GF-D8 (cell line): Measurements from ENCODE around the gene AQP1.

Experiments
- DNase-seq: peaks from one replicate; lab custom pipeline; 2025; lab: John Stamatoyannopoulos, UW

The AQP1 gene

GRCh38 chr7:30911561-30911969, at the start of gene AQP1:
TSS of gene AQP1 (plus strand) at chr7:30911853. CDS start at chr7:30911910, 57 bp downstream.
- no peak for DNase-seq

- no peak for DNase-seq
Observed at GRCh38 chr7:30862995-30863705, 48.5 kb upstream of the AQP1 start.

GRCh38 chr7:30863706-30864035, 48.0 kb upstream of the AQP1 start:
- no peak for DNase-seq

- no peak for DNase-seq
Observed at GRCh38 chr7:30864101-30864500, 47.6 kb upstream of the AQP1 start.

GRCh38 chr7:30865076-30865475, 46.6 kb upstream of the AQP1 start:
- no peak for DNase-seq

- no peak for DNase-seq
Observed at GRCh38 chr7:30865821-30866220, 45.8 kb upstream of the AQP1 start.

GRCh38 chr7:30866939-30867338, 44.7 kb upstream of the AQP1 start:
- no peak for DNase-seq

GRCh38 chr7:30867483-30867882, 44.2 kb upstream of the AQP1 start:
- no peak for DNase-seq

- DNase-seq: no peak
Observed at GRCh38 chr7:30869794-30870611, 41.6 kb upstream of the AQP1 start.

- no peak for DNase-seq
Observed at GRCh38 chr7:30870821-30871518, 40.7 kb upstream of the AQP1 start.

GRCh38 chr7:30871655-30872054, 40.0 kb upstream of the AQP1 start:
- DNase-seq: no peak

- no peak for DNase-seq
Observed at GRCh38 chr7:30873207-30873606, 38.4 kb upstream of the AQP1 start.

GRCh38 chr7:30873656-30874055, 38.0 kb upstream of the AQP1 start:
- DNase-seq: no peak

GRCh38 chr7:30874656-30875302, 36.9 kb upstream of the AQP1 start:
- no peak for DNase-seq

GRCh38 chr7:30877015-30877769, 34.5 kb upstream of the AQP1 start:
- no peak for DNase-seq

GRCh38 chr7:30877993-30878392, 33.7 kb upstream of the AQP1 start:
- no peak for DNase-seq

- no peak for DNase-seq
Observed at GRCh38 chr7:30879139-30880124, 32.2 kb upstream of the AQP1 start.

GRCh38 chr7:30880125-30880720, 31.4 kb upstream of the AQP1 start:
- no peak for DNase-seq

GRCh38 chr7:30880941-30881340, 30.7 kb upstream of the AQP1 start:
- DNase-seq: no peak

GRCh38 chr7:30881448-30881847, 30.2 kb upstream of the AQP1 start:
- DNase-seq: no peak
